ENCODE data around the gene GMCL2.
"Not testable (repeated sequence)": the region's sequence is repeated elsewhere in the genome, so short reads cannot be mapped to it uniquely, and the experiment has no call there.

Gene GMCL2, protein sequence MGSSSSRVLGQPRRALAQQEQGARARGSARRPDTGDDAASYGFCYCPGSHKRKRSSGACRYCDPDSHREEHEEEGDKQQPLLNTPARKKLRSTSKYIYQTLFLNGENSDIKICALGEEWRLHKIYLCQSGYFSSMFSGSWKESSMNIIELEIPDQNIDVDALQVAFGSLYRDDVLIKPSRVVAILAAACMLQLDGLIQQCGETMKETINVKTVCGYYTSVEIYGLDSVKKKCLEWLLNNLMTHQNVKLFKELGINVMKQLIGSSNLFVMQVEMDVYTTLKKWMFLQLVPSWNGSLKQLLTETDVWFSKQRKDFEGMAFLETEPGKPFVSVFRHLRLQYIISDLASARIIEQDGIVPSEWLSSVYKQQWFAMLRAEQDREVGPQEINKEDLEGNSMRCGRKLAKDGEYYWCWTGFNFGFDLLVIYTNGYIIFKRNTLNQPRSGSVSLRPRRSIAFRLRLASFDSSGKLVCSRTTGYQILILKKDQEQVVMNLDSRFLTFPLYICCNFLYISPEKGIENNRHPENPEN

DNA sequence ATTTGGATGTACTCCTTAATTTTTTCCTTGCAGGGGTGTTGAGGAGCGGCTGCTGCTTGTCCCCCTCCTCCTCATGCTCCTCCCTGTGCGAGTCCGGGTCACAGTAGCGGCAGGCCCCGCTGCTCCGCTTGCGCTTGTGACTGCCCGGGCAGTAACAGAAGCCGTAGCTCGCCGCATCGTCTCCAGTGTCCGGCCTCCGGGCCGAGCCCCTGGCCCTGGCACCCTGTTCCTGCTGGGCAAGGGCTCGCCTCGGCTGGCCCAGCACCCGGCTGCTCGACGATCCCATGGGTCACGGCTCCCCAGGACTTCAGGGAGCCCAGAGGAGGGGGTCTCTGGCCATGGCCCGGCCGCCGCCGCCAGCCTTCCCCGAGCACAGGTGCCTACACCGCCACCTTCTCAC is at the start of gene GMCL2:
Gene GMCL2, minus strand, starts transcription at position 358 of the 400 bp plus-strand sequence. Its CDS starts 72 bp downstream, at position 286.
- no peak for DNase-seq

DNA sequence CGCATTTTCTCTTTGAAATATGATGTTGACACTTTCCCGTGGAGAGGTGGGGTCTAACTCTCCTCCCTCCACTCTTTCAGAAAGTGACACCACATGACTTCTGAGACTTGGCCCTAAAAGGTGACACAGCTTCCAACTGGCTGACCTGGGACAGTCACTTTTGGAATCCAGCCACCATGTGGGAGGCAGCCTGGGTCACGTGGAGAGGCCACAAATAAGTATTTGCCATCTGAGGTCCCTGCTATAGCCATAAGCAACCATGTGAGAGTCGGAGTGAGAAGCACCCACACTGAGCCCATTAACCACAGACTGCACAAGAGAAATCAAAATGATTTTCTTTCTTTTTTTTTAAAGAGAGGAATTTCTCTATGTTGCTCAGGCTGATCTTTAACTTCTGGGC is 49.5 kb upstream of the GMCL2 start:
- no peak for DNase-seq

DNA sequence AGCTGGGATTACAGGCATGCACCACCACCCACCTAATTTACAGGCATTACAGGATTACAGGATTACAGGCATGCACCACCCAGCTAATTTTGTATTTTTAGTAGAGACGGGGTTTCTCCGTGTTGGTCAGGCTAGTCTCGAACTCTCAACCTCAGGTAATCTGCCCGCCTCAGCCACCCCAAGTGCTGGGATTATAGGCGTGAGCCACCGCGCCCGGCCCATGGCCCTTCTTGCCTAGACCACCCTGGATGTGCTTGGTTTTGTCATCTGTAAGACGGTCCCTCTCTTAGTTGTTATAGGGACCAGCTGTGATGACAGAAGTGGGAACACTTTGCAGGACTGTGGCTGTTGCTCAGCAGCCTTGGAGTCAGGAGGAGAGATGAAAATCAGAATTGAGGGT is 49.0 kb upstream of the GMCL2 start:
- DNase-seq: no peak

DNA sequence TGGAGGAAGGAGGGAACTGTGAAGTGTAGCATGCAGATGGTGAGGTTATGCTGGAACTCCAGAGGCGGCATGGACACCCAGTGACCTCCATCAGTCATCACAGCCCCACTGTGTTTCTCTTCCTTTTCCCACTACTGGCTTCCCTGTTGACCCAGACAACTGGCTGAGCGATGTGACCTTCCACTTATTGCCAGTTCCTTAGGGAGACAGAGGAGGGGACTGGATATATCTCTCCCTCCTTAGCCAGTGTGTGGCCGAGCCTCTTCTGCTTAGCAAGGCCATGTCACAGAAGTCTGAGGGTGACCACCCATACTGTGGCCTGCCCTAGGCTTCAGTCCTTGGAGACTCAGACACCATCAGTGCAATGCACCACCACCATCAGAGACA is 48.4 kb upstream of the GMCL2 start:
- no peak for DNase-seq

DNA sequence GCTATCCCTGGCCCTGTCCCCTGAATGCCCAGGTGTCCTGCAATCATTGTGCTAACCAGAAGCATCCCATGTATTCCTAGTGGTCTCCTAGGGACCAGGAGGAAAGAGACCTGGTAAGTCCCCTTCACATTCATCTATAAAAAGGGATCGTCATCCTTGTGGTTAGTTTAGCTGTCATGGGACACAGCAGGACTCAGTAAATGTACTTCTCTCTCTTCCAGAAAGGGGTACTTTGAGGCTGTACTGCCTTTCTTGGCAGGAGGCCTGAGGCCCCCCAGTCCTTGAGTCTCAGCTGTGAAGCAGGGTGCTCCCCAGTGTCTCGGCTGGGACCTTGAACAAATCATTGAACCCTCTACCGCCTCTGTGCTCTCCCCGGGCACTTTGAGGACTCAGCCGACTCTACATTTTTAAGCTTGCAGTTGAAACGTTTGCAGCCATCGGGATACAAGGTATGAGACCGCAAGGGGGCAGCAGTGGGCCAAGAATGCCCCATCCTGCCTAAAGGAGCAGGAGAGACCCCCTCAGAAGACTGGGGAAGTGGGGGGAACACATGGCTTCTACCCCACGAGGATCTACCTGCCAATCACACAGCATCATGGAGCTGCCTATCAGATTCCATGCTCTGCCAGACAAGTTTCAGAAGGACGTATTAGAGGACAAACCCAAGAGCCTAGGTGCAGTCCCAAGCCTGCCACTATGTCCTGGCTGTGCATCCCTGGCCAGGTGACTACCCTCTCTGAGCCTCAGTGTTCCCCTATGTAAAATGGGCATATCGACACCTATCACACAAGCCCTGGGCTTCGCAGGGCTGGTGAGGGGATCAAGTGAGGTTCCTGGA is 47.8 kb upstream of the GMCL2 start:
- DNase-seq: peak in 1 of 2 experiments; percentile 50

DNA sequence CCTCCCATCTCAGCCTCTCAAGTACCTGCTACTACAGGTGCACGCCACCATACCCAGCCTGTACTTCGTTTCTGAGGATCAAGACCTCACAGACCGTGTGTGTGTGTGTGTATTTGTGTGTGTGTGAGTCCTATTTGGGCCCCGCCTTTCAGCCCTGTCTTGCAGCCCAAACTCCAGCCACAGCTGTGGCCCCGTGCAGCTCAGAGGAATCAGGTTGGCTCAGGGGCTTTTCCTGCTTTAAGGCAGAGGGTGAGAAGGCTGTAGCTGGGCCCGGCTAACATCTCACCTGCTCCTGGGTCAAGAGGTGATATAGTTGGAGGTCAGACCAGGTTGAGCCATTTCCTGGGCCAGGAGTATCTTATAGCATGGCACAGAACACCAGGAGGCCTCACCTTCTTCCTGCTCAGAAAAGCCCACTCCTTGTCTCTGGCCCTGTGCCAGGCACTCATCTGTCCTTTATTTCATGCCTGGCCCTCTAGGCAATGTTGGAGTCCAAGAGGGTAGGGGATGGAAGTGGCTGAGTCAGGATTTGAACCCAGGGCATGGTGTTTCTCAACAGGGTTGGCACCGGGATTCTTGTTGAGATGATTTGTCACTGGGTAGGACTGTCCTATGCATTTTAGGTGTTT is 47.1 kb upstream of the GMCL2 start:
- DNase-seq: no peak

DNA sequence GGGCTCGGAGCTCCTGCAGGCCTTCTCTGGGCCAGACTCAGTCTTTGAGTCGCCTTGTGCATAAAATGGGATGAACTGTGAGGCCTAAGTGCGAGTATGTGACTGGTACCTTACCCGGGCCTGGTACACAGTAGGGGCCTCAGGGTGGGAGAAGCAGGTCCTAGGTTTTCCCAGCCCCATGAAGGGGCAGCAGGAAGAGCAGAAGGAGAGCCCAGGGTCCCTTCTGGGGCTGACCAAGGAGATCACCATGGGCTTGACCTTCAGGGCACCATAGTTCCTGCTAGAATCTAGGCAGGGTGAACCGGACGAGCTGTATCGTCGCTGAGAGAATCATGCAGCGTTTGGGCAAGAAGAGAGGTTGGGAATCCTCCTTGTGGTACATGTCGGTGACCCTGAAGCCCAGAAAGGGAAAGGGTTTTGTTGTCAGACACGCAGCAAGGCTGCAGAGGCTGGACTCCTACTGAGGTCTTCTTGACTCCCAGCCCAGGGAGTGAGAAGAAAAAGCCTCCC is 45.8 kb upstream of the GMCL2 start:
- DNase-seq: no peak

DNA sequence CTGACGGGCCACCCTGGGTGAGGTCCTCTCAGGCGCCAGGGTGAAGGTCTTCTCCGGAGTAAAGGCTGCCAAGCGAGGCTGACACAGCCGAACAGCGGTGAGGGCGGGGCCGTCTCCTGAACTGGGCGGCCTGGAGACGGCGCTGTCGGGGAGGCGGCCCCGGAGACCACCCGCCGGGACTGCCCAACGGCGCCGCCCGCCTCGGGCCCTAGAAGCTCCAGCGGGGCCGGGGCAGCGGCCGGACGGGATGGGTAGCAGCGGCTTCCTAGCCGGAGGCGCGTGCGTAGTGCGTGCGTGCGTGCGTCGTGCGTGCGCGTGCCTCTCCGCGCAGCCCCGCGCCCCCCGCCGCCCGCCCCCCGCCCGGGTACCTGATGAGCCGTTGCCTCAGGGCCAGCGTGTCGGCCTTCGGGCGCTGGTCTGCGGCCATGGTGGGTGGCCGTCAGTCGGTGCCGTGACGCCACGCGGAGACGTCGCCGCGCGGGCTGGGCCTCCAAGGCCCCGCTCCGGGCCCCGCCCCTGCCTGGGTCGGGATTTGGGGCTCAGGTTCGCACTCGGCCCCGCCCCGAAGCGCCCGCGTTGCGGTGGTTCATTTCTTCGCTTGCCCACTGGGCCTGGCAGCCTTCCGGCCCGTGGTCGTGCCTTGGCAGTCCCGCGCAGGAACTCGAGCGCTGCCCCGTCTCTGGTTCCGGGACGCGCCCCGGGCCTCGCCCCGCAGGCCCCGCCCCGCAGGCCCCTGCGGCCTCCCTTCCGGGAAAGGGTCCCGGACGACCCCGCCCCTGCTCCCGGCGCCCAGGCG is 45.2 kb upstream of the GMCL2 start, which contains the start of gene PHYKPL:
Gene PHYKPL, minus strand, starts transcription at position 679 of the 796 bp plus-strand sequence. Its CDS starts 252 bp downstream, at position 427.
- DNase-seq: peak; percentile 25 to 73

DNA sequence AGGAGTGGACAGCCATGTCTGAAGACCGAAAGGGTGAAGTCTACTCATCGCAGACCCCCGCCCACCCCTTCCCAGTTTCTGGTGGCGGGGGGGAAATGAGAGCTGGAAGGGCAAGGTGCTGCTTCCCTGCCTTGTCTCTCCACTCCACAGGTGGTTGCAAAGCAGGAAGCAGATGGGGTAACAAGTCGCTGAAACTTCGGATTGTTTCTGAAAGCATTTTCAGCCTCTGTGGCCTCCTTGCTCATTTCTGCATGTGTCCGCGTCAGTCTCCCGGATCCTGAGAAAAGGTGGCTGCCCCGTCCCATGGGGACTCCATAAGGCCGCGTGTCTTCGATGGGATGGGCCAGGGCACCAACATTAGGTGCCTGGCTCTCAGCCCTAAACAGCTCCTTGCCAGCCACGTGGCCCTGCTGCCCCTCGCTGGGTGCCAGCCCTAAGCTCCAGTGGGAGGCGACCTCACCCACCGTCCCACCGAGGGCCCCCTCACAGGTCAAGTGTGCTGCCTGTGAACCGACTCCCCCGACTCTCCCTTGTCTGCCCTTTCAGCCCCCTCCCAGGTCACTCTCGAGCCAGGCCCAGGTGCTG is 44.5 kb upstream of the GMCL2 start:
- no peak for DNase-seq

DNA sequence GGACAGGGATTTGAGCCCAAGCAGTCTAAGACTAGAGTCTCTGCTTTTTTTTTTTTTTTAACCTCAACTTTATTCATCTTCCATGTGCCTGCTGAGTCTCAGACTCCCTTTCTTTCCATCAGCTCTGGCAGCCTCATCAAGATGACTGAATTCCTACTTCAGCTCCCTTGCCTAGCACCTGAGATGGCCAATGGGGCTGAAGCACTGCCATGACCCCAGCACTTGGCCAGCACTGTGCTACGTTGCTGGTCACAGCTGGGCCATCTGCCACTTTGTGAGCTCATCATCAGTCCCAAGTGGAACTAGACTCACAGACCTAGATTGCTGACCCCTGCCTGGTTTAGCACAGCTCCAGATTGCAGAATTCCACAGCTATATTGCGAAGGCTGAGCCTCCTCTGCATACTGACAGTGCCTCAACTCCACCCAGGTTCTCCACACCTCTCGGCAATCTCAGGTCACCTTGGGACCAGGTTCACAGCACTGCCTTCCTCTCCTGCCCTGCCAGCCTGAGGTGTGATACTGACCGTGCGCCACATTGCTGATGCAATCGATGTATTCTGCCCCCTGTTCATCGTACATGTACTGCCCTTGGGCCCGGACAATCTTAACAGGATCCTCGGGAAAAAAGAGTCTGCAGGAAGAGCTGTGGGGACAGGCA is 43.8 kb upstream of the GMCL2 start:
- DNase-seq: no peak

DNA sequence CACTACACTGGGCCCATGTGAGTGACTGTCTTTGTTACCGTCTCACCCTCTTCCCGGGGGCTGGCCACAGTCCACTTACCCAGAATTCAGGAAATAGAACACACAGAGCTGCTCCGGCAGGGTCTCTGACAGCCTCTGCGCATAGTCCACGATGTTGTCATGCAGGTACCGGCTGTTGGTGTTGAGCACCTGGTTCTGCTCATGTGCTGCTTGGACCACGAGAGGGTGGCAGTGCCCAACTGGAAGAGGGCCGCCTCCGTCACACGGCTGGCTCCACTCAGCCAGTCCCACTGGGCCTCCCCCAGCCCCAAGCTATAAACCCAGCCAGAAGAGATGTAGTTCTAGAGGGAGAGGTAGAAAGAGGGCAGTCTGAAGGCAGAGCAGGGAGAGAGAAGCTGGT is 42.7 kb upstream of the GMCL2 start:
- DNase-seq: no peak

DNA sequence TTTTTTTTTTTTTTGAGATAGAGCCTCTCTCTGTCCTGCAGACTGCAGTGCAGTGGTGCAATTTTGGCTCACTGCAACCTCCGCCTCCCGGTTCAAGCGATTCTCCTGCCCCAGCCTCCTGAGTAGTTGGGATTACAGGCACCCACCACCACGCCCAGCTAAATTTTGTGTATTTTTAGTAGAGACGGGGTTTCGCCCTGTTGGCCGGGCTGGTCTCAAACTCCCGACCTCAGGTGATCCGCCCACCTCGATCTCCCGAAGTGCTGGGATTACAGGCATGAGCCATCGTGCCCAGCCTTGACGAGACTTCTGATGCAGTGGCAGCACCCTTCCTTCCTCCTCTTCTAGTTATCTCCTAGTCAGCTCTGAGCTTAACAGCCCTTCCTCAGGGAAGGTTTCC is 41.9 kb upstream of the GMCL2 start:
- not testable (repeated sequence) for DNase-seq

DNA sequence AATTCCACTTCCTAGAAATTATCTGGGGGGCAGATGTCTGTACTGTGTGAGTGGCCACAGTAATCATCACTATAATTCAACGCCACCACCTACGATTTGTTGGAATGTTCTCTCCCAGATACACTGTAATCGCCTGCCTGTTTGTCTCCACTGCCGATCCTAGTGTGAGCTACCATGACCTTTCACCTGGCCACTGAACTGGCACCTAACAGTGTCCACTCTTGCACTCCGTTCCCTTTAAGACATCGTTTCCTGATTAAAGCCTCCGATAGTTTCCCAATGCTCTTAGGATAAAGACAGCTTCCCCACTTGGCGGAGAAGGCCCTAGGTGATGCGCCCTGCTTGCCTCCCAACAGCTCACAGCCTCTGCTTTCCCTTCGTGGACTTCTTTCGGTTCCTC is 41.4 kb upstream of the GMCL2 start:
- no peak for DNase-seq

DNA sequence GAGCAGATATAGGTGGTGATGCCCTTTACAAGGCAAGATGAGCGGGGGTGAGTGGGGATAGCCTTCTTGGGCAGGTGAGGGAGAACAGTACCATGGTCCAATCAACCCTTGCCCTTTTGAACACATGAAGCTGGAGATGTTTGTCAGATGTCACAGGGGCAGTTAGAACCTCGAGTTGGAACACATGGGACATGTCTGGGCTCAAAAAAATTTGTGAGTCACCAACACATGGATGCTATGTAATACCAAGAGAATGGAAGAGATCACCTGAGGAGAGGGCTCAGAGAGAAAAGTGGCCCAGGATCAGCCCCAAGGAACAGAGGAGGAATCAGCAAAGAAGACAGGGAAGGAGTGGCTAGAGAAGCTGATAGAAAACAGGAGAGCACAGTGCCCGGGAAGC is 40.8 kb upstream of the GMCL2 start:
- DNase-seq: no peak

DNA sequence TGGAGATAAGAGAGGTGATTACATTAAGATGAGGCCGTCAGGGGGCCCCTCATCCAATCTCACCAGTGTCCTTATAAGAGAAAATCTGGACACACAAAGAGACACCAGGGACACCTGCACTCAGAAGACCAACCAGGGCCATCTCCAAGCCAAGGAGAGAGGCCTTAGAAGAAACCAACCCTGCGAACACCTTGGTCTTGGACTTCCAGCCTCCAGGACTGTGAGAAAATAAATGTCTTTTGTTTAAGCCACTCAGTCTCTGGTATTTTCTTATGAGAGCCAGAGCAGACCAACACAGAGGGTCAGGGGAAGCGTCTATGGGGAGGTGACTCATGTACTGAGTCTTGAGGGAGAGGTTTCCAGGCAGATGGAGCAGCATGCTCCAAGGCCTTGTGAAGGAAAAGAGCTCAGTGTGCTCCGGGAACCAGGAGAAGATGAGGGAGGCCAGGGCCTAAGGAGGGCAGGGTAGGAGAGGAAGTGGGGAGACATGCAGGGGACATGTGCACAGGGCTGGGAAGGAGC is 40.0 kb upstream of the GMCL2 start:
- DNase-seq: no peak

DNA sequence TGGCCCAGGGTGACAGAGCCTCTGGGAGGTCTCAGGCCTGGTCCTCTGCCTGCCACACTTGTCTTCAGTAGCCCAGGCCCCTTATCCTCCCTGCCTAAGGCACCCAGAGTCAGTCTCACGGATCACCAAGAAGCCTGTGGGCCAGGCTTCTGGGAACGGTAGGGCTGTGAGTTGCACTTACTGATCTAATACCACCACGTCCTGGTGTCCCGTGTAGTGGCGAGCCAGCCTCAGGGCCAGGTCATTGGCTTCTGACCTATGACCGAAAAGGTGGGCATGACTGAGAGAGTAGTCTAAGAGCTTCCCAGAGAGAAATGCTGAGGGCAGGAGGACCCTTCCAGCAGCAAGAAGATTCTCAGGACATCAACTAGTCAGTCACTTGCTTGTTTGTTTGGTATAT is 38.0 kb upstream of the GMCL2 start:
- no peak for DNase-seq

DNA sequence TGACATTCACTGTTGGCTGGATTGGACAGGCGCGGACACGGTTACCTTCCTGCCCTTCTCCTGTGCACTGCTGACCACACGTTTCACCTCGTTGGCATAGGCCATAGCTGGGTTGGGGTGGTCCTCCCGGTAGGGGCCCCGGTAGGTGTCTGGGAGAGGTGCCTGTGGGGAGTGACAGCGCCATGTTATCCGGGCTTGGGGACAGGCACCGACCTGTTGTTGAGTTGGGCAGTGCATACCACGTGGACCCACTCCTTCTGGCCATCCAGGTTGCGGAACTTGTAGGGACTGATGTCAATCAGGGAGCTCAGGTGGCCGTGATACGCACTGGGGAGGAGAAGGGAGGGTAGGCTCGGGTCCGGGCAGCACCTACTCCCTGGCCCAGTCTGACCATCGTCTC is 37.2 kb upstream of the GMCL2 start:
- no peak for DNase-seq

DNA sequence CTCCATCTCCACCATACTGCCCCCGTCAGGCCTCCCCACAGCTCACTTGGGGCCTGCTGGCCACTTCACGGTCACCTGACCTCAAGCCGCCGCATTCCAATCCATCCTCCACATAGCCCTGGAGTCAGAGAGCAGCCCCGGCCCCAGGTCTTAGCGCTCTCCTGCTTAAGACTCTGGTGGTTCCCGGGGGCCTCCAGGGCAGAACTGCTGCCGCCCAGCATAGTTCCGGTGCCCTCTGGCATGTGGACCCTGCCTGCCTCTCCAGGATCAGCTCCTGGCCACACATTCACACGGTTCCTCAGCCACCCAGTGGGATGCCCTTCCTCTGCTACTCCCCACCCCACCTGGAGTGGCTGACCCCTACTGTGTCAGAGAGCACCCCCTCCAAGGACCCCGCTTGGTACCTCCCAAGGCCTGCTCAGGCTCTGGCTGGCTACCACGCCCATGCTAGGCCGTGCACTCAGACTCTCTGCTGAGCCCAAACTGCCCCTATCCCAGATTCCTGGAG is 36.7 kb upstream of the GMCL2 start:
- DNase-seq: no peak

DNA sequence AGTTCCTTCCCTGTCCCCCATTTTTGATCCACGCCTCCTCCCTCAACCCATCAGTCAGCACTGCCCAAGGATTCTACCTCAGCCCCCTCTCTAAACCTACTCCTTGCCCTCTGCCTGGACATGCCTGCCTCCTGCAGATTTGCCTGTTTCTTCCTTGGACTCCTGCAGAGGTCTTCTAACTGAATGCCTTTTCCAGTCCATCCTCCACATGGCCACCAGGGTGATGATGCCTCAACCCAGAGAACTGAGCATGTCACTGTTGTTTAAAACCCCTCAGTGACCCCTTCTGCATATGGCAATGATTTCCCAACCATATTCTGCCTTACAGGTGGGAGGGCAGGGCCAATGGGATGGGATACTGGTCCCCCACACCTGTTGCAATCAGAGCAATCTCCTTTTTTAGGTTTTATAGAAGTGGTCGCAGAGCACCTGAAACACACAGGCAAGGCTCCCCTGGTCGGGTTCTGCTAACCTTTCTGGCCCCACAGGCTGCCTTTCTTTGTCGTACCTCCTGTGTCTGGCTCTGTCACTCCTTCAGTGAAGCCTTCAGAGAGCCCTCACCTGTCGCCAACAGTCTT is 36.1 kb upstream of the GMCL2 start:
- no peak for DNase-seq

DNA sequence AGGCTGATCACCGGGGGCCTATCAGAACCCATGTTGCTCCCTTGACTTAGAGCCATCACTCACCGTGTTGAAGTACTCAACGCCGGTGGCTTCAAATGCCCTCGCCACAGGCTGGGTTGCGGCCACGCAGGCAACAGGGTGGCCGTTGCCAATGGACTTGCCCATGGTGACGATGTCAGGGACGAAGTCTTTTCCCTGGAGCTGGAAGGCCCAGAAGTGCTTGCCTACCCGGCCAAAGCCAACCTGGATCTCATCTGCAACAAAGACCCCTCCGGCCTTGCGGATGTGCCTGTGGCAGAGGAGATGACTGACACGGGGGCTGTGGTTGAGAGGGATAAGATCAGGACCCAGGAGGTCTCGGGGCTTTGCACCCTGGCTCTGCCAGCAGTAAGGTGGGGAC is 35.1 kb upstream of the GMCL2 start:
- no peak for DNase-seq

Data from NCI-H446 (cell line).